ENCODE measurements around the gene SIGLEC14.

SIGLEC14 gene

GRCh38 chr19:51621178-51621577 lies 25.4 kb downstream of the SIGLEC14 start:
- ChIA-PET POLR2A (no interaction called here), CTCF (interaction anchor here (0.5 to 1.1 kb wide), 3 partner anchors 13 to 106 kb away, joined by 4 read pairs; no protein-coding TSS in a partner anchor)
- no peaks in the 10 kb centered on the region for H3K36me3 ChIP-seq (ENCODE audit: control insufficient read depth in 2 of 2, insufficient read depth in 1 of 2, low read length in 2 of 2)
- H3K9me3 ChIP-seq (ENCODE audit: control insufficient read depth, insufficient read depth, low read depth, low read length), result no peaks in the 10 kb centered on the region
- H3K4me1 ChIP-seq (ENCODE audit: control insufficient read depth, insufficient read depth, low read length), result no peaks in the 10 kb centered on the region
- no peak for TF ChIP-seq ZNF202 (tag by site-specific recombination; IDR thresholded peaks at IDR 0.05; ENCODE audit: borderline replicate concordance)
- TF ChIP-seq HIC1 (tag by site-specific recombination; IDR thresholded peaks at IDR 0.05), result no peak
- no peak for TF ChIP-seq ZNF629 (tag by site-specific recombination; IDR thresholded peaks at IDR 0.05)
- TF ChIP-seq ZNF792 (tag by site-specific recombination; IDR thresholded peaks at IDR 0.05), result no peak
- TF ChIP-seq ZFP3 (tag by site-specific recombination; IDR thresholded peaks at IDR 0.05; ENCODE audit: low read depth), result no peak
- no peak for TF ChIP-seq INSM2 (tag by site-specific recombination; IDR thresholded peaks at IDR 0.05)
- TF ChIP-seq ZNF292 (tag by site-specific recombination; IDR thresholded peaks at IDR 0.05; ENCODE audit: borderline replicate concordance, low read depth), result no peak
- TF ChIP-seq SALL2 (tag by site-specific recombination; IDR thresholded peaks at IDR 0.05; ENCODE audit: borderline replicate concordance), result no peak
- no peak for TF ChIP-seq ZNF660 (tag by site-specific recombination; IDR thresholded peaks at IDR 0.05)
- TF ChIP-seq ZNF555 (tag by site-specific recombination; conservative IDR thresholded peaks at IDR 0.05), result no peak
- no peak for TF ChIP-seq ZSCAN4 (tag by site-specific recombination; IDR thresholded peaks at IDR 0.05)
- TF ChIP-seq ZNF837 (tag by site-specific recombination; IDR thresholded peaks at IDR 0.05), result no peak
- no peak for TF ChIP-seq ZNF747 (tag by site-specific recombination; IDR thresholded peaks at IDR 0.05)
- TF ChIP-seq ZNF335 (tag by site-specific recombination; conservative IDR thresholded peaks at IDR 0.05), result no peak
- TF ChIP-seq SCRT1 (tag by site-specific recombination; IDR thresholded peaks at IDR 0.05; ENCODE audit: borderline replicate concordance), result no peak
- no peak for TF ChIP-seq ZNF521 (tag by site-specific recombination; IDR thresholded peaks at IDR 0.05)
- TF ChIP-seq ZSCAN30 (tag by site-specific recombination; IDR thresholded peaks at IDR 0.05), result no peak
- no peak for TF ChIP-seq ZBTB7A (tag by site-specific recombination; IDR thresholded peaks at IDR 0.05; ENCODE audit: low read depth)
- no peak for TF ChIP-seq OVOL3 (tag by site-specific recombination; IDR thresholded peaks at IDR 0.05)
- no peak overlapping the region for H3K27ac ChIP-seq (ENCODE audit: extremely low read depth, low read depth, low read length)
- H3K4me3 ChIP-seq (ENCODE audit: low read depth, low read length), result no peak overlapping the region

GRCh38 chr19:51615991-51616390 lies 30.6 kb downstream of the SIGLEC14 start:
- CTCF ChIA-PET, result interaction anchor here (1.2 to 2.1 kb wide), 3 partner anchors 8 to 44 kb away, joined by 4 to 8 read pairs (median 4); no protein-coding TSS in a partner anchor
- TF ChIP-seq ZNF580 (tag by site-specific recombination; IDR thresholded peaks at IDR 0.05) (no peak), SALL2 (tag by site-specific recombination; IDR thresholded peaks at IDR 0.05; ENCODE audit: borderline replicate concordance) (no peak), ZFP41 (tag by site-specific recombination; IDR thresholded peaks at IDR 0.05; ENCODE audit: borderline replicate concordance) (no peak), MYNN (tag by site-specific recombination; IDR thresholded peaks at IDR 0.05; ENCODE audit: borderline replicate concordance) (no peak), ZNF704 (tag by site-specific recombination; IDR thresholded peaks at IDR 0.05) (no peak), ZNF692 (tag by site-specific recombination; IDR thresholded peaks at IDR 0.05) (no peak)
- Histone ChIP-seq H3K27ac (ENCODE audit: extremely low read depth, low read depth, low read length) (no peak overlapping the region), H3K4me3 (ENCODE audit: low read depth, low read length) (no peak overlapping the region), H3K4me1 (ENCODE audit: control insufficient read depth, insufficient read depth, low read length) (no peaks in the 10 kb centered on the region), H3K36me3 (ENCODE audit: control insufficient read depth in 2 of 2, insufficient read depth in 1 of 2, low read length in 2 of 2) (no peaks in the 10 kb centered on the region), H3K9me3 (ENCODE audit: control insufficient read depth, insufficient read depth, low read depth, low read length) (no peaks in the 10 kb centered on the region)
- POLR2A ChIA-PET, result no interaction called here

Data from HEK293 (cell line).